H9 (cell line): Measurements from ENCODE around the gene TIMM10. TPM values are rescaled to one million over a fixed set of nuclear protein-coding genes. Genes with fewer than 3 reads are reported as not detected.

Experiments
- DNase-seq: peaks from one replicate; pipeline ENCODE4 v3.0.0-alpha.2; 2017
- H2AFZ ChIP-seq: one replicate; pipeline ENCODE4 v1.6.1; 2013; ENCODE audit warnings: mild to moderate bottlenecking, low read length, control low read depth, moderate library complexity
- H2AK5ac ChIP-seq: 2 replicates; pipeline ENCODE4 v1.6.1; 2013; ENCODE audit warnings: low read length, control low read depth, mixed read lengths; ENCODE audit not compliant: insufficient read length
- H2BK120ac ChIP-seq: one replicate; pipeline ENCODE4 v1.6.1; 2013; ENCODE audit warnings: low read depth, mild to moderate bottlenecking, low read length, control low read depth, inconsistent platforms; ENCODE audit not compliant: poor library complexity, severe bottlenecking
- H2BK12ac ChIP-seq: 2 replicates; pipeline ENCODE4 v1.6.1; 2013; ENCODE audit warnings: low read length, control low read depth, mixed read lengths, low read depth; ENCODE audit not compliant: insufficient read length
- H2BK15ac ChIP-seq: 2 replicates; pipeline ENCODE4 v1.6.1; 2013; ENCODE audit warnings: low read depth, low read length, control low read depth
- H2BK20ac ChIP-seq: one replicate; pipeline ENCODE4 v1.6.1; 2013; ENCODE audit warnings: low read depth, mild to moderate bottlenecking, low read length, control low read depth, inconsistent platforms; ENCODE audit not compliant: poor library complexity, severe bottlenecking
- H2BK5ac ChIP-seq: 2 replicates; pipeline ENCODE4 v1.6.1; 2013; ENCODE audit warnings: low read length, control low read depth, mixed read lengths; ENCODE audit not compliant: insufficient read length
- H3K14ac ChIP-seq: 2 replicates; pipeline ENCODE4 v1.6.1; 2013; ENCODE audit warnings: low read length, control low read depth; ENCODE audit not compliant: insufficient read depth
- H3K18ac ChIP-seq: 2 replicates; pipeline ENCODE4 v1.6.1; 2013; ENCODE audit warnings: low read depth, mild to moderate bottlenecking, mixed read lengths, low read length, control low read depth; ENCODE audit not compliant: insufficient read length
- H3K23ac ChIP-seq: 2 replicates; pipeline ENCODE4 v1.6.1; 2013; ENCODE audit warnings: low read length, control low read depth, mixed read lengths, low read depth; ENCODE audit not compliant: insufficient read length
- H3K23me2 ChIP-seq: 2 replicates; pipeline ENCODE4 v1.6.1; 2013; ENCODE audit warnings: low read depth, mild to moderate bottlenecking, mixed read lengths, low read length, control low read depth; ENCODE audit not compliant: insufficient read length, poor library complexity, severe bottlenecking
- H3K27ac ChIP-seq: 2 replicates; pipeline ENCODE4 v1.5.1; 2013; ENCODE audit warnings: low read length, control low read depth, mixed read lengths, low read depth; ENCODE audit not compliant: insufficient read length
- H3K27me3 ChIP-seq: 2 replicates; pipeline ENCODE4 v1.6.1; 2013; ENCODE audit warnings: low read length, control low read depth, inconsistent platforms; ENCODE audit not compliant: insufficient read depth
- H3K4ac ChIP-seq: 2 replicates; pipeline ENCODE4 v1.6.1; 2013; ENCODE audit warnings: low read depth, mild to moderate bottlenecking, control low read depth, inconsistent platforms, low read length, moderate library complexity
- H3K4me1 ChIP-seq: 2 replicates; pipeline ENCODE4 v1.6.1; 2013; ENCODE audit warnings: low read length, control low read depth, inconsistent platforms; ENCODE audit not compliant: insufficient read depth
- H3K4me2 ChIP-seq: 2 replicates; pipeline ENCODE4 v1.6.1; 2013; ENCODE audit warnings: low read length, control low read depth, mixed read lengths; ENCODE audit not compliant: insufficient read length, insufficient read depth
- H3K56ac ChIP-seq: 2 replicates; pipeline ENCODE4 v1.6.1; 2013; ENCODE audit warnings: low read depth, mild to moderate bottlenecking, mixed read lengths, low read length, control low read depth; ENCODE audit not compliant: insufficient read length
- H3K79me1 ChIP-seq: 2 replicates; pipeline ENCODE4 v1.6.1; 2013; ENCODE audit warnings: low read depth, mild to moderate bottlenecking, moderate library complexity, low read length, control low read depth, inconsistent platforms; ENCODE audit not compliant: insufficient read depth, poor library complexity, severe bottlenecking
- H3K79me2 ChIP-seq: 2 replicates; pipeline ENCODE4 v1.6.1; 2013; ENCODE audit warnings: low read length, control low read depth, inconsistent platforms; ENCODE audit not compliant: insufficient read depth
- H3K9ac ChIP-seq: 2 replicates; pipeline ENCODE4 v1.6.1; 2013; ENCODE audit warnings: low read length, control low read depth, mixed read lengths; ENCODE audit not compliant: insufficient read length; ENCODE audit errors: extremely low read depth
- H3K9me3 ChIP-seq: one replicate; pipeline ENCODE4 v1.6.1; 2013; ENCODE audit warnings: low read depth, low read length, inconsistent platforms; ENCODE audit not compliant: control insufficient read depth
- H3T11ph ChIP-seq: one replicate; pipeline ENCODE4 v1.6.1; 2013; ENCODE audit warnings: mild to moderate bottlenecking, low read length, control low read depth, inconsistent platforms
- H4K20me1 ChIP-seq: one replicate; pipeline ENCODE4 v1.6.1; 2013; ENCODE audit not compliant: control insufficient read depth, insufficient read length, insufficient read depth
- H4K5ac ChIP-seq: 2 replicates; pipeline ENCODE4 v1.6.1; 2013; ENCODE audit warnings: low read depth, mild to moderate bottlenecking, mixed read lengths, low read length, control low read depth; ENCODE audit not compliant: insufficient read length
- H4K8ac ChIP-seq: replicated peaks from 2 replicates; pipeline ENCODE4 v1.6.1; 2013; ENCODE audit warnings: low read length, control low read depth, mixed read lengths, low read depth; ENCODE audit not compliant: insufficient read length
- H4K91ac ChIP-seq: 2 replicates; pipeline ENCODE4 v1.6.1; 2013; ENCODE audit warnings: low read depth, mild to moderate bottlenecking, moderate library complexity, mixed read lengths, low read length, control low read depth; ENCODE audit not compliant: insufficient read length
- H3K27ac Mint-ChIP-seq, 3 experiments: 2 replicates in 2 of 3; 3 replicates in 1 of 3; pipeline ENCODE4 v1.8.0; 2020 to 2021; ENCODE audit warnings: mixed read lengths in 3 of 3, mild to moderate bottlenecking in 1 of 3, moderate library complexity in 1 of 3
- H3K27me3 Mint-ChIP-seq: 2 replicates; pipeline ENCODE4 v1.8.0; 2021; ENCODE audit warnings: low read depth, mild to moderate bottlenecking, moderate library complexity, mixed read lengths
- H3K36me3 Mint-ChIP-seq, 3 experiments: 2 replicates in 2 of 3; 3 replicates in 1 of 3; pipeline ENCODE4 v1.8.0; 2020 to 2021; ENCODE audit warnings: low read depth in 3 of 3, mixed read lengths in 3 of 3; ENCODE audit not compliant: insufficient read depth in 1 of 3
- H3K4me1 Mint-ChIP-seq, 2 experiments: 2 replicates each; pipeline ENCODE4 v1.8.0; 2020; ENCODE audit warnings: mixed read lengths in 2 of 2
- H3K4me3 Mint-ChIP-seq, 2 experiments: 2 replicates in 1 of 2; 3 replicates in 1 of 2; pipeline ENCODE4 v1.8.0; 2020 to 2021; ENCODE audit warnings: mild to moderate bottlenecking in 2 of 2, mixed read lengths in 2 of 2, moderate library complexity in 1 of 2
- H3K9me3 Mint-ChIP-seq, 2 experiments: 2 replicates in 1 of 2; 3 replicates in 1 of 2; pipeline ENCODE4 v1.8.0; 2020; ENCODE audit warnings: mild to moderate bottlenecking in 2 of 2, mixed read lengths in 2 of 2, moderate library complexity in 1 of 2
- WGBS: extraction: QIAGEN DNeasy Blood & Tissue Kit; methylation state at CpG from one replicate; pipeline ENCODE4 v1.1.7; 2013; ENCODE audit warnings: missing lambda C conversion rate, low lambda C conversion rate, mixed read lengths; ENCODE audit not compliant: insufficient read length; ENCODE audit errors: extremely low coverage; 5-methylcytosine and 5-hydroxymethylcytosine counted together
- total RNA-seq: library from RNA; stranded (reverse); gene quantifications from 2 replicates; pipeline ENCODE4 v1.2.1, GENCODE V29; 2021
- TF ChIP-seq, protein P1 (sequence below): fragments of 200-600 bp; sonication (generic); conservative IDR thresholded peaks from 3 replicates; pipeline ENCODE4 v1.8.0; 2021; ENCODE audit warnings: antibody characterized with exemption, mild to moderate bottlenecking

Gene TIMM10
- total RNA-seq, 1 experiment from 2014 or later: 130 TPM

DNA sequence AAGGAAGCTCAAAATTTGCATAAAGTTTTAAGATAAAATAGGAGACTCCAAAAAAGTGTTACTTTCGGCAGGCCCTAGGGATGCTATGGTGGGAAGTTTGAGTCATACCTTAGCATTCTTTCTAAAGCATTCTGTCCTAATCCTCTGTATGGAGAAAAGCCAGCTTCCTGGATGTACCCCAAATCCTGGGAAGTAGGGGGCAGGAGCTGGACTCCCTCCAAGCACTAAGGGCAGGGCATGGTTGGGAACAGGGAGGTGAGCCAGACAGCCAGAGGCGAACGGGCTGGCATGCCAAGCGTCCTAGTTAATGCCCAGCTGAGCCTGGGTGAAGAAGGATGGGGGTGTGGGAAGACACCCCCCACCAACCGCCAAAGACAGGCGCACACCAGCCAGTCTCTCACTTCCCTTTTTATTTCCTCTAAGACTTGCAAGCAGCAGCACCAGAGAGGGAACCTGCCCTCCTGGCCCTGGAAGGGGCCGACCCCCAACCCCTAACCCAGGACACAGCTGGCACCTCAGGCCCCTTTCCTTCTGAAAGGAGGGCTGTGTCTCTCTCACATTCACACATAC is 46.3 kb downstream of the TIMM10 start:
- Histone ChIP-seq H4K8ac (no peak overlapping the region), H3K4ac (no peak overlapping the region), H3K79me1 (no peaks in the 10 kb centered on the region), H2BK20ac (no peak overlapping the region), H4K91ac (no peak overlapping the region), H3K27ac (no peak overlapping the region), H3K14ac (no peak overlapping the region), H2BK12ac (no peak overlapping the region), H3K23ac (no peak overlapping the region), H2BK15ac (no peak overlapping the region), H2BK120ac (no peak overlapping the region), H4K5ac (no peak overlapping the region), H3K79me2 (no peaks in the 10 kb centered on the region), H3K27me3 (no peaks in the 10 kb centered on the region; the same call in 1 of the 2 replicates), H3T11ph (no peak overlapping the region), H2AK5ac (no peak overlapping the region), H3K9me3 (no peaks in the 10 kb centered on the region), H3K4me2 (no peak overlapping the region), H2BK5ac (no peak overlapping the region), H2AFZ (no peak overlapping the region), H3K56ac (no peak overlapping the region), H4K20me1 (no peaks in the 10 kb centered on the region), H3K23me2 (peaks cover 15% of the 10 kb centered on the region), H3K9ac (no peak overlapping the region), H3K18ac (no peak overlapping the region), H3K4me1 (no peaks in the 10 kb centered on the region)
- TF ChIP-seq, protein P1, sequence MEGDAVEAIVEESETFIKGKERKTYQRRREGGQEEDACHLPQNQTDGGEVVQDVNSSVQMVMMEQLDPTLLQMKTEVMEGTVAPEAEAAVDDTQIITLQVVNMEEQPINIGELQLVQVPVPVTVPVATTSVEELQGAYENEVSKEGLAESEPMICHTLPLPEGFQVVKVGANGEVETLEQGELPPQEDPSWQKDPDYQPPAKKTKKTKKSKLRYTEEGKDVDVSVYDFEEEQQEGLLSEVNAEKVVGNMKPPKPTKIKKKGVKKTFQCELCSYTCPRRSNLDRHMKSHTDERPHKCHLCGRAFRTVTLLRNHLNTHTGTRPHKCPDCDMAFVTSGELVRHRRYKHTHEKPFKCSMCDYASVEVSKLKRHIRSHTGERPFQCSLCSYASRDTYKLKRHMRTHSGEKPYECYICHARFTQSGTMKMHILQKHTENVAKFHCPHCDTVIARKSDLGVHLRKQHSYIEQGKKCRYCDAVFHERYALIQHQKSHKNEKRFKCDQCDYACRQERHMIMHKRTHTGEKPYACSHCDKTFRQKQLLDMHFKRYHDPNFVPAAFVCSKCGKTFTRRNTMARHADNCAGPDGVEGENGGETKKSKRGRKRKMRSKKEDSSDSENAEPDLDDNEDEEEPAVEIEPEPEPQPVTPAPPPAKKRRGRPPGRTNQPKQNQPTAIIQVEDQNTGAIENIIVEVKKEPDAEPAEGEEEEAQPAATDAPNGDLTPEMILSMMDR: no peak
- peaks cover 15 to 35% of the 10 kb centered on the region in 2 experiments for H3K4me1 Mint-ChIP-seq
- H3K27ac Mint-ChIP-seq: no peak overlapping the region
- H3K4me3 Mint-ChIP-seq: no peak overlapping the region
- WGBS: no CpG with 5 or more reads among the region's 7 CpGs
- peaks cover 52% of the 10 kb centered on the region for H3K27me3 Mint-ChIP-seq
- peaks cover 16 to 22% (median 17%) of the 10 kb centered on the region in 3 experiments; a peak in 6 of 7 replicates for H3K36me3 Mint-ChIP-seq
- DNase-seq: no peak
- no peaks in the 10 kb centered on the region; a peak in 2 of 5 replicates for H3K9me3 Mint-ChIP-seq
